Keratinocyte (primary cell): ENCODE measurements around the gene CELA1. TPM values are rescaled to one million over a fixed set of nuclear protein-coding genes. Genes with fewer than 3 reads are reported as not detected.

Experiments
- DNase-seq: peaks from one replicate; pipeline ENCODE4 v3.0.0-alpha.2; 2011; ENCODE audit warnings: low read depth, missing footprints, low spot score
- FAIRE-seq: peaks from 2 replicates; lab custom pipeline; 2011; peaks lifted over from hg19 to GRCh38; lab: Jason Lieb, UNC
- H2AFZ ChIP-seq: 2 replicates; pipeline ENCODE4 v1.6.0; 2012; ENCODE audit warnings: low read length, control low read depth, inconsistent platforms; ENCODE audit not compliant: control insufficient read depth
- H3K27ac ChIP-seq: 2 replicates; pipeline ENCODE4 v1.5.1; 2011; ENCODE audit warnings: low read length; ENCODE audit not compliant: control insufficient read depth, insufficient read depth
- H3K27me3 ChIP-seq: 3 replicates; pipeline ENCODE4 v1.6.0; 2011; ENCODE audit warnings: low read length; ENCODE audit not compliant: control insufficient read depth, insufficient read depth; ENCODE audit errors: extremely low read depth
- H3K36me3 ChIP-seq, 2 experiments: 2 replicates in 1 of 2; 3 replicates in 1 of 2; pipeline ENCODE4 v1.5.1; 2011; ENCODE audit warnings: low read length in 2 of 2, mild to moderate bottlenecking in 1 of 2; ENCODE audit not compliant: control insufficient read depth in 2 of 2, insufficient read depth in 2 of 2; ENCODE audit errors: extremely low read depth in 1 of 2
- H3K4me1 ChIP-seq: 3 replicates; pipeline ENCODE4 v1.5.1; 2011; ENCODE audit warnings: low read length; ENCODE audit not compliant: control insufficient read depth, insufficient read depth; ENCODE audit errors: extremely low read depth
- H3K4me2 ChIP-seq: 3 replicates; pipeline ENCODE4 v1.6.0; 2011; ENCODE audit warnings: low read depth, low read length; ENCODE audit not compliant: control insufficient read depth, insufficient read depth; ENCODE audit errors: extremely low read depth
- H3K4me3 ChIP-seq, 3 experiments: fragments of 200-600 bp in 1 of 3; sonication (generic) in 1 of 3; 2 replicates in 2 of 3; 3 replicates in 1 of 3; pipeline ENCODE4 v1.5.1; 2011 to 2016; ENCODE audit warnings: low read length in 3 of 3, mild to moderate bottlenecking in 3 of 3, control low read depth in 2 of 3, inconsistent platforms in 1 of 3, low read depth in 1 of 3, mixed read lengths in 1 of 3, mixed run types in 1 of 3, moderate library complexity in 1 of 3; ENCODE audit not compliant: control insufficient read depth in 2 of 3, insufficient read depth in 2 of 3; ENCODE audit errors: extremely low read depth in 1 of 3
- H3K79me2 ChIP-seq: 2 replicates; pipeline ENCODE4 v1.6.0; 2012; ENCODE audit warnings: low read length; ENCODE audit not compliant: control insufficient read depth, insufficient read depth
- H3K9ac ChIP-seq: 3 replicates; pipeline ENCODE4 v1.6.0; 2011; ENCODE audit warnings: low read length; ENCODE audit not compliant: control insufficient read depth, insufficient read depth; ENCODE audit errors: extremely low read depth
- H3K9me1 ChIP-seq: 3 replicates; pipeline ENCODE4 v1.6.0; 2011; ENCODE audit warnings: low read length; ENCODE audit not compliant: control insufficient read depth, insufficient read depth; ENCODE audit errors: extremely low read depth
- H3K9me3 ChIP-seq: 2 replicates; pipeline ENCODE4 v1.5.1; 2012; ENCODE audit warnings: low read depth, low read length; ENCODE audit not compliant: control insufficient read depth
- H4K20me1 ChIP-seq: 3 replicates; pipeline ENCODE4 v1.6.0; 2011; ENCODE audit warnings: low read length; ENCODE audit not compliant: control insufficient read depth, insufficient read depth; ENCODE audit errors: extremely low read depth
- CTCF ChIP-seq, 3 experiments: IDR thresholded peaks in 1 of 3; conservative IDR thresholded peaks in 1 of 3; optimal IDR thresholded peaks in 1 of 3; 2 replicates in 2 of 3; 3 replicates in 1 of 3; pipeline versions ENCODE3 to v1.5.1; 2011; ENCODE audit warnings: low read length in 3 of 3, mild to moderate bottlenecking in 3 of 3, moderate library complexity in 2 of 3, control low read depth in 1 of 3, inconsistent platforms in 1 of 3; ENCODE audit not compliant: insufficient read depth in 2 of 3; ENCODE audit errors: extremely low read depth in 1 of 3
- EZH2 ChIP-seq: IDR thresholded peaks from one replicate; pipeline ENCODE4 v1.6.1; 2012; ENCODE audit warnings: inconsistent platforms, mild to moderate bottlenecking, low read length, moderate library complexity
- dilution Hi-C: fragments of 300-500 bp; cut with MboI; formaldehyde crosslinking; loops from one replicate; pipeline ENCODE4 v1.7.0; 2020; ENCODE audit warnings: low sequenced_read_pairs; ENCODE audit not compliant: extremely low pct_ligation_motif_present
- polyA plus RNA-seq, 5 experiments: library from polyadenylated mRNA; depleted of rRNA in 3 of 5; stranded (reverse) in 3 of 5; stranded (forward) in 1 of 5; unstranded in 1 of 5; fragments of >200 nt; gene quantifications; 1 replicate in 1 of 5; 2 replicates in 3 of 5; 3 replicates in 1 of 5; pipeline versions ENCODE4 v1.2.1 to v1.2.3, GENCODE V29; 2011 to 2012; ENCODE audit warnings: missing spikeins in 2 of 5, low read depth in 1 of 5, low replicate concordance in 1 of 5

Gene CELA1
- polyA plus RNA-seq, 1 donor (not counting 4 experiments of a cell fraction or from before 2014, with no cell fraction given): not detected

DNA sequence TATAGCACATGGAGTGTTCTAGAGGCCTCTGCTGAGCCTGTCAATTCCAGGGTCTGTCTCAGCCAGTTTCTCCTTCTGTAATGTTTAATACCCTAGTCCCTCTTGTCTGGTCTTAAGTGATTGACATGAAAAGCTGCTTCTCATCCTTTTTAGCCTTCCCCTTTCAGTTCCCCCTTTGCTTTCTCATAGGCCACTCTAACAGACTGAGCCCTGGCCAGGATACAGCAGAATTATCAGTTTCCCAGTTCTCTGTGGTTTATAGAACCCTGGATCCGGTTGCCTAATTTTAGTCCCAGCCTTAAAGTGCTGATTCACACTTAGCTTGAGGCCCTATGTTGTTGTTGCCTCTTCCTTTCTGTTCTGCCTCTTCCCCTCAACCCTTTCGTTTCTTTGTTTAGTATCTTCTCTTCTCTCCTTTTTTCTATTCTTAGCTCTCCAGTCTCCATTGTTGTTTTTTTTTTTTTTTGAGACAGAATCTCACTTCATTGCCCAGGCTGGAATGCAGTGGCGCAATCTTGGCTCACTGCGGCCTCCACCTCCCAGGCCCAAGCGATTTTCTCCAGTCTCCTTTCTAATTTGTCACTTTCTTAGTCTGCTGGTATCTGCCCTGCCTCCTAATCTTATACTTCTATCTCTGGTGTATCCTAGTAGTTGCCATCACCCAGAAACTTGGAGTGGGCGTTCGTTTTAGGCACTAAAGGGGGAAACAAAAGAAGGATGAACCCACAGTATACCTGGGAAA, 19.6 kb downstream of the CELA1 start:
- Histone ChIP-seq H3K36me3 (no peaks in the 10 kb centered on the region), H2AFZ (peak overlapping the region; percentile 79), H3K9ac (peak overlapping the region; percentile 40), H3K9me1 (no peaks in the 10 kb centered on the region), H3K27ac (peak overlapping the region; percentile 46), H3K4me1 (peaks cover 12% of the 10 kb centered on the region), H3K79me2 (no peaks in the 10 kb centered on the region), H3K9me3 (no peaks in the 10 kb centered on the region), H3K4me3 (peak overlapping the region in 2 of 3 experiments; percentile 15 to 19), H3K27me3 (no peaks in the 10 kb centered on the region), H3K4me2 (peak overlapping the region; percentile 65), H4K20me1 (no peaks in the 10 kb centered on the region)
- DNase-seq (no peak), FAIRE-seq (peak; percentile 73)
- dilution Hi-C loops: no loop called here
- no peak for TF ChIP-seq EZH2
- no peak for TF ChIP-seq CTCF (optimal IDR thresholded peaks at IDR 0.05 in 1 of 3, IDR thresholded peaks at IDR 0.05 in 1 of 3, conservative IDR thresholded peaks at IDR 0.05 in 1 of 3; ENCODE audit: extremely low read depth in 1 of 3, insufficient read depth in 2 of 3, low read length in 3 of 3)

GRCh38 chr12:51324953-51325352, 21.5 kb downstream of the CELA1 start:
- H3K79me2 ChIP-seq: no peaks in the 10 kb centered on the region
- TF ChIP-seq EZH2 (no peak), CTCF (optimal IDR thresholded peaks at IDR 0.05 in 1 of 3, IDR thresholded peaks at IDR 0.05 in 1 of 3, conservative IDR thresholded peaks at IDR 0.05 in 1 of 3; ENCODE audit: extremely low read depth in 1 of 3, insufficient read depth in 2 of 3, low read length in 3 of 3) (no peak)
- H3K4me2 ChIP-seq: no peak overlapping the region
- peaks cover 12% of the 10 kb centered on the region for H3K4me1 ChIP-seq
- H3K9ac ChIP-seq: no peak overlapping the region
- FAIRE-seq (no peak), DNase-seq (no peak)
- no peaks in the 10 kb centered on the region for H3K36me3 ChIP-seq
- H2AFZ ChIP-seq: no peak overlapping the region
- dilution Hi-C loops: no loop called here
- H4K20me1 ChIP-seq: no peaks in the 10 kb centered on the region
- H3K9me1 ChIP-seq: no peaks in the 10 kb centered on the region
- H3K27me3 ChIP-seq: no peaks in the 10 kb centered on the region
- no peak overlapping the region for H3K27ac ChIP-seq
- no peaks in the 10 kb centered on the region for H3K9me3 ChIP-seq
- H3K4me3 ChIP-seq: no peak overlapping the region
